ENCODE data around the gene SIGLEC7.
A peak's percentile ranks its signal among the peaks of the same experiment; 100 is the strongest.

SIGLEC7 gene

DNA sequence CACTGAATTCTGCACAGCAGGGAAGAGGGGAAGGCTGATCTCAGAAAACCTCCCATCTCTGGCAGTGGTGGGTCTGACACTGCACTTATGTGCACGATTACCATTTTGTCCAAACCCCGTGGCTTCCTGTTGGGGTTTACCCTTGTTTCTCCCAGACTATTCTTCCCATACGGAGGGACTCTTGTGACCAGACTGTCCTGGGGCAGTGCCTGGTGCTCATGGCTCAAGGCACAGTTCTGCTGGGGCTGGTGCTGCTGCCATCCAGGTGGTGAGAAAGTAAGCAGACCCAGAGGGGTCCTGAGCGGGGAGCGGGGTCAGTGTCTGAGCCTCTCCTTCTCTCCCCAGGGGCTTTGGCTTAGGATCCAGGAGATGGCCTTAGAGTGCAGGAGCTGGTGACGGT lies 22.5 kb upstream of the SIGLEC7 start:
- DNase-seq: no peak

- DNase-seq: no peak
Observed at GRCh38 chr19:51120160-51120559, 21.9 kb upstream of the SIGLEC7 start.

GRCh38 chr19:51121257-51121656 lies 20.8 kb upstream of the SIGLEC7 start:
- no peak for DNase-seq

DNA sequence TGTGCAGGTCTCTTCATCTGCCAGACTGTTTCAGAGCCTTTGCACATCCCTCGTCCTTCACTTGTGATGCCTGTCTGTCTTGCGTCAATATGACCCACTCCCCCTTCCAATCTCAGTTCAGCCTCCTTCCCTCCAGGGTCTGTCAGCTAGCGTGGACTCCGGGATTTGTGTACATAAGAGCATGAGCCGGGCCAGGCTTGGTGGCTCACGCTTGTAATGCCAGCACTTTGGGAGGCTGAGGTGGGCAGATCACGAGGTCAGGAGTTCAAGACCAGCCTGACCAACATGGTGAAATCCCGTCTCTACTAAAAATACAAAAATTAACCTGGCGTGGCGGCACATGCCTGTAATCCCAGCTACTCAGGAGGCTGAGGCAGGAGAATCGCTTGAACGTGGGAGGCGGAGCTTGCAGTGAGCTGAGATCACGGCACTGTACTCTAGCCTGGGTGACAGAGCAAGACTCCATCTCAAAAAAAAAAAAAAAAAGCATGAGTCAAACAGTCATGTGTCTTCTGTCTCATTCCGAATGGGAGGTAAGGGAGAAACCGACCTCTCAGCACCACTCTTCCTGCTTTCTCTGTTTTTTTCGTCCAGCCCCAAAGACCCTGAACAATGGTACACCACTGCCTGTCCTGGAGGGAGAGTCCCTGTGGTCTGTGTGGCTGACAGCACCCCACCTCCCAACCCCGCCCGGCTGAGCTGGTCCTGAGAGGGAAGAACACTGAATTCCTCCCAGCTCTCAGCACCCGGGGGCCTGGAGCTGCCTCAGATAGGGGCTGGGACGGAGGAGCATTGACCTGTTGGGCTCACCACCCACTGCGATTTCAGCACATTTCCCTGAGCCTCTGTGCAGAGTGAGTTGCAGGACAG lies 19.8 kb upstream of the SIGLEC7 start:
- no peak for DNase-seq

GRCh38 chr19:51123381-51123800 lies 18.7 kb upstream of the SIGLEC7 start:
- peak; percentile 44 for DNase-seq

DNA sequence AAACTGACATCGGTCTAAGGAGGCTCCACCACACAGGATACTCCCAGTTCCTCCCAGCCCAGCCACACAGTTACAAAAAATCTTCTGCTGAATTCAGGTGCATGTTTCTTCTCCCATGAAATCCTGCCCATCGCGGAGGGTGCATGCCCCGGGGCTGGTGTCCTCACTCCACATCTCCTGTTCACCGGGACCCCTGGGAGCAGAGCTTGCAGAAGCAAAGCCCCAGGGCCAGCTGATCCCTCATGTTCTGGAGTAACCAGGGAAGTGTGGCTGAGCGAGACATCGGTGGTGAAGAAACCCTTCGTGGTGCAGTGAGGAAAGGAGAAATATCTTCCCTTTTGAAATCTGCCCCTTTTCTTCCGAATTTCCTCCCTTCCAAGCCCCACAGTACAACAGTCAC lies 18.3 kb upstream of the SIGLEC7 start:
- DNase-seq: no peak

DNA sequence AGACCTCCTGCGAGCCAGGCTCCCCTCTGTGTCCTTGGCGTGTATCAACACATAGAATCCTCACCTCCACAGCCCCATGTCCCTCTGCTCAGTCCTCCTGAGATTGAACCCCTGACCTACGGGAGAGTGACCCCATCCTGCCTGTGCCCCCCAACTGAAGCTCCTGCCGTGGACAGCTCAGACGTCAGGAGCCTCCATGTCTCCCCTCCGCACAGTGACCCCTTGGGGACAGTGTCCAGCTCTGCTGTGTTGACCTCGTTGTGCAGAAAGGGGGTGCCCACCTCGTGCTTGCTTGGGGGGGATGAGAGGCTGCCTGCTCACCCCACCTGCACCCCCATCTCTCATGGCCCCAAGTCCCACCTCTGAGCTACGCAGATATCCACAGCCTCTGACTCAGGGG lies 17.9 kb upstream of the SIGLEC7 start:
- DNase-seq: no peak

DNA sequence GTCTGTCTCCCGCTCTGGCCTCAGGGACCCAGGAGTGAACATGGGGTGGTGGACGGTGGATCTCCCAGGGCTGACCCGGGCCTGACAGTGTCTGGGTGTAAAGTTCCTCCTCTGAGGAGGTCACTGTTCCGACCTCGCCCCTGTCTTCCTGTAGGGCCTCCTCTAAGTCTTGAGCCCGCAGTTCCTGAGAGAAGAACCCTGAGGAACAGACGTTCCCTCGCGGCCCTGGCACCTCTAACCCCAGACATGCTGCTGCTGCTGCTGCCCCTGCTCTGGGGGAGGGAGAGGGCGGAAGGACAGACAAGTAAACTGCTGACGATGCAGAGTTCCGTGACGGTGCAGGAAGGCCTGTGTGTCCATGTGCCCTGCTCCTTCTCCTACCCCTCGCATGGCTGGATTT lies 17.4 kb upstream of the SIGLEC7 start, which contains the start of gene SIGLEC9:
Gene SIGLEC9 (plus strand): TSS at position 178 of the 400 bp plus-strand sequence. CDS start 69 bp downstream, at position 247.
- DNase-seq: no peak

GRCh38 chr19:51125421-51126075 lies 16.6 kb upstream of the SIGLEC7 start:
- DNase-seq: no peak

GRCh38 chr19:51127032-51127431 lies 15.1 kb upstream of the SIGLEC7 start:
- no peak for DNase-seq

GRCh38 chr19:51127755-51128154 lies 14.3 kb upstream of the SIGLEC7 start:
- no peak for DNase-seq

GRCh38 chr19:51128227-51128626 lies 13.9 kb upstream of the SIGLEC7 start:
- DNase-seq: no peak

- no peak for DNase-seq
Observed at GRCh38 chr19:51129716-51130115, 12.4 kb upstream of the SIGLEC7 start.

GRCh38 chr19:51131780-51132680 lies 10.1 kb upstream of the SIGLEC7 start:
- peak; percentile 43 for DNase-seq

GRCh38 chr19:51135004-51135403 lies 7.1 kb upstream of the SIGLEC7 start:
- DNase-seq: no peak

DNA sequence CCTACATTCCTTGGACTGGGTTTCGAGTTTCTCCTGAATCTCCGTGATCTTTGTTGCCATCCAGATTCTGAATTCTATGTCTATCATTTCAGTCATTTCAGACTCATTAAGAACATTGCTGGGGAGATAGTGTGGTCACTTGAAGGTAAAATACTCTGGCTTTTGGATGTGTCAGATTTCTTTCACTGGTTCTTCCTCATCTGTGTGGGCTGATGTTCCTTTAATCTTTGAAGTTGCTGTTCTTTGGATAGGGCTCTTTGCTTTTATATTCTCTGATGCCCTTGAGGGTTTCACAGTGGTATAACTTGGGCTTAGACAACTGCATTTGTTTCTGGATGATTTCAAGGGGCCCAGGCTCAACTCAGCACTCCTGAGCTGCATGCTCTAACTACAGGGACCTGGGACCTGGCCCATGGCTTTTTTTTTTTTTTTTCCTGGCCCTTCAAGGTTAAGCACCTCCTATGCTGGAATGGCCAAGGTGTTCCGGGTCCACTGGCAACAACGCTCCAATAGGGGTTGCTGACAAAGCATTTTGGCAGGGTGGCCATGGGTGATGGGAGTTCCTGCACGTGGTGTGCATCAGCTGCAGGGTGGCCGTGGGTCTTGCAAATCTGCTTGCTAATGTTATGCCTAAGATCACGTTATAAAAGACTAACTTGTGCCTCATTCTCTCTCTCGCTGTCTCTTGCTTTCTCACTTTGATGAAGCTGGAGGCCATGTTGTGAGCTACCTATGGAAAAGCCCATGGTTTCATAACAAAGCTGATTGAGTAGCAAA lies 5.9 kb upstream of the SIGLEC7 start:
- DNase-seq: no peak

GRCh38 chr19:51136851-51137551 lies 5.1 kb upstream of the SIGLEC7 start:
- no peak for DNase-seq

DNA sequence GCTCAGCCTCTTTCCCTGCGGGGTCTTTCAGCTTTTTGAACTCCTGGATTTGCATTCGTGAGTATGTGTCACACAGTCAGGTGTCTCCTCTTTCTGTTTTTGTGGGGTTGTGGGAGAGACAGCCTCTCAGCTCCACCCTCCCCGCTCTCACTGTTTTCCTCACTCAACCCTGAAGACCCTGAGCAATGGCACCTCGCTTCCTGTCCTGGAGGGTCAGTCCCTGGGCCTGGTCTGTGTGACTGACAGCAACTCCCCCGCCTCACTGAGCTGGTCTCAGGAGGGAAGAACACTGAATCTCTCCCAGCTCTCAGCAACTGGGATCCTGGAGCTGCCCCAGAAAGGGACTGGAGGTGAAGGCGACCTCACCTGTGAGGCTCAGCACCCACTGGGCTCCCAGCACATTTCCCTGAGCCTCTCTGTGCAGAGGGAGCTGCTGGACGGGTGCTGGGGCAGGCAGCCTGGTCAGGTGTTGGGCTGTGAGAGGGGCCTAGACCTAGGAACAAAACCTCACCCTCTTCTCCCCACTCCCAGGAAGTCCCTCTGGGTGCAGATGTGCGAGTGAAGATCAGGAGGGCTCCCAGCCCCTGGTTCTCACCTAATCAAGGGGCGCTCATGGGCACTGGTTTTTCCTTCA lies 4.2 kb upstream of the SIGLEC7 start:
- DNase-seq: no peak

GRCh38 chr19:51138549-51138979 lies 3.5 kb upstream of the SIGLEC7 start:
- DNase-seq: no peak

DNA sequence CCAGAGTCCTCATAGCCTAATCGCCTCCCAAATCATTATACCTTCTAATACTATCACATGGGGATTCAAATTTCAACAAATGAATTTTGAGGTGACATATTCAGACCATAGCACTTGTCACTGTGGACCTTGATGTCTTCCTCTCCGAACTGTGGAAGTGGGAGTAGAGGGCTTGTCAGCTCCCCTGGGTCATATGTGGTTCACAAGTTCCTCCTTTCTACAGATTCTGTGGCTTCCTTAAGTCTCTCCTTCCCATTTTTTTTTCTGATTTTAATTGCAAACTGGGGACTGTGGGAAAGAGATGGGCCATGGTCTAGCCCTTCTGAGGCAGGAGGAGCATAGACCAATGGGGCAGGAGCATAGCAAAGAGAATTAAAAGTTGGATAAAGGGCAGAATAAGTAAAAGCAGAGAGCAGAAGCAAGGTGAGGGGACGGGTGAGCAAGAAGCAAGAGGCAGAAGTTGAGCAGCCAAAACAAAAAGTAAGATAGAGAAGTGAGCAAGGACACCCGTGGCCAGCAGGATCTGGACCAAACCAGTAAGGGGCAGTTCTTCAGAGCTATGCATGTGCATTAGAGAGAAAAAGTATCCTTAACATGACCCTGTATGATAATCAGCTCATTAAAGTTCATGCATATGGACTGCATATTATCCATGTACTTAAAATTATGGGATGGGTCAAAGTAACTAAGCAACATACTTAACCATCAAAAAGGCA lies 2.6 kb upstream of the SIGLEC7 start:
- DNase-seq: no peak

Measured in stimulated activated CD4-positive, alpha-beta T cell treated with anti-CD3 and anti-CD28 coated beads, Interleukin-15, amount 100 ng/mL, for 24 hours (primary cell).